GM12864 (cell line): Measurements from ENCODE around the gene EOGT.

Experiments
- DNase-seq: peaks from one replicate; pipeline ENCODE4 v3.0.0-alpha.2; 2011; ENCODE audit warnings: low read depth
- H3K4me3 ChIP-seq: 2 replicates; pipeline ENCODE4 v1.5.1; 2011; ENCODE audit warnings: mild to moderate bottlenecking, low read depth, low read length, control low read depth
- TF ChIP-seq, protein P1 (sequence below): IDR thresholded peaks from 2 replicates; pipeline ENCODE4 v1.5.1; 2011; ENCODE audit warnings: low read depth, mild to moderate bottlenecking, moderate library complexity, low read length, control low read depth, inconsistent platforms; ENCODE audit errors: missing control alignments

Gene EOGT

DNA sequence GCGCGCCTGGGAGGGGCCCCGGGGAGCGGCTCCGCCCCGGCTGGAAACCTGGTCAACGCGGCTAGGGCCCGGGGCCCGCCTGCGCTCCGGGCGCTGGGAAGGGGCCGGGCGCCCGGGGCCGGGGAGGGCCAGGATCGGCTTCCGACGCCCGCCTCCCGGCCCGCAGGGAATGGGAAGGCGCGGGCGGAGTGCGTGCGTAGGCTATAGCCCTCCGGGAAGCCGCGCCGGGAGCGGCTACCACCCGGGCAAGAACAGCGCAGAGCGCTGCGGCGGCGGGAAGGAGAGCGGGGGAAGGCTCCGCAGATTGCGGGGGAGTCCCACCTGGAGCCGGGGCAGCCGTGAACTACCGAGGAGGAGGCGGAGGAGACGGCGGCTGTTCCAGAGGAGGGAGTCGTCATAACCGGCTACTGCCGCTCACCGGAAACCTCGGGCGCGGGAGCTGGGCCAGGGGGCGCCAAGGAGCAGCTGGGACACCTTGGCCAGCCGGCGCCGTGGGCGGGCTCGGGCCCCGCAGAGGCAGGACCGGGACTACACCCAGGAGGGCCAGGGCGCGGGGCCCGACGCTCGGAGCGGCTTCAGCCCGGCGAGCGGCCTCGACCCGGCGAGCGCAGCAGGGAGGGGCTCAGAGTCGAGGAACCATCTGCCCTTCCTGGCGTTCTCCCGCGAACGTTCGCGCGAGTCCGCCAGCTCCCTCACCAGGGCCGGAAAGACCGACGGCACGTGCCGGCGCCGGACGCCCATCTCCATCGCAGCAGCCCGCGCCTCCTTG lies at the start of gene EOGT:
Gene EOGT, minus strand, starts transcription at position 432 of the 769 bp plus-strand sequence. CDS start 3,838 bp downstream, outside the sequence.
- peak within 1 kb of the TSS; percentile 86 for H3K4me3 ChIP-seq
- TF ChIP-seq, protein P1, sequence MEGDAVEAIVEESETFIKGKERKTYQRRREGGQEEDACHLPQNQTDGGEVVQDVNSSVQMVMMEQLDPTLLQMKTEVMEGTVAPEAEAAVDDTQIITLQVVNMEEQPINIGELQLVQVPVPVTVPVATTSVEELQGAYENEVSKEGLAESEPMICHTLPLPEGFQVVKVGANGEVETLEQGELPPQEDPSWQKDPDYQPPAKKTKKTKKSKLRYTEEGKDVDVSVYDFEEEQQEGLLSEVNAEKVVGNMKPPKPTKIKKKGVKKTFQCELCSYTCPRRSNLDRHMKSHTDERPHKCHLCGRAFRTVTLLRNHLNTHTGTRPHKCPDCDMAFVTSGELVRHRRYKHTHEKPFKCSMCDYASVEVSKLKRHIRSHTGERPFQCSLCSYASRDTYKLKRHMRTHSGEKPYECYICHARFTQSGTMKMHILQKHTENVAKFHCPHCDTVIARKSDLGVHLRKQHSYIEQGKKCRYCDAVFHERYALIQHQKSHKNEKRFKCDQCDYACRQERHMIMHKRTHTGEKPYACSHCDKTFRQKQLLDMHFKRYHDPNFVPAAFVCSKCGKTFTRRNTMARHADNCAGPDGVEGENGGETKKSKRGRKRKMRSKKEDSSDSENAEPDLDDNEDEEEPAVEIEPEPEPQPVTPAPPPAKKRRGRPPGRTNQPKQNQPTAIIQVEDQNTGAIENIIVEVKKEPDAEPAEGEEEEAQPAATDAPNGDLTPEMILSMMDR: peak; percentile 66
- DNase-seq: peak; percentile 40

DNA sequence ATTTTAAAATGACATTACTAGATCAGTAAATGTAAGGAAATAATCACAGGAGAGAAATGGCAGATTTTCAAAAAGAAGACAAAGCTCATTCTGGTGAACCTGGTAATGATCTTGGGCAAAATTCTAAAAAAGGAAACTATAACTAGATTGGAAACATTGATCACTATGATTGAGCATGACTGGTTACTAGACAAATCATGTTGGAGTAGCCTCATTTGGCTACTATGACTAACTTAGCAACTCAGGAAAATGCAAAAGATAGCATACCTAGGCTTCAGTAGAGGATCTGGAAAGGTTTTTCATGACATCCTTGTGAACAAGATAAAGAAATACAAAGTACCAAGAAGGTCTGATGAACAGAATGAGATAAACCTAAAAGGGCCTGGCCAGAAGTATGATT lies 46.2 kb upstream of the EOGT start:
- H3K4me3 ChIP-seq: no peak overlapping the region
- TF ChIP-seq, protein P1: no peak
- DNase-seq: no peak

DNA sequence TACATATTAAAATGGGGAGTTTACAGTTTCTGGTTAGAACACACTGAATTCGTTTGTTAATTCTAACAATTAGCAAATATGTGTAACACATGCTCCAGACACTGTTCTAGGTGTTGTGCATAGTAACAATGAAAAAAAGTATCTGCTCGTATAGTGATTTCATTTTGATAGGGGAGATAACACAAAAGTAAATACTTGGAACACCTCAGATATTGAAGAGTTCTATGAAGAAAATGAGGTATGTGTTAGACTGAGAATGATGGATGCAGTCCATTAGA lies 45.4 kb upstream of the EOGT start:
- TF ChIP-seq, protein P1: no peak
- no peak overlapping the region for H3K4me3 ChIP-seq
- DNase-seq: no peak

DNA sequence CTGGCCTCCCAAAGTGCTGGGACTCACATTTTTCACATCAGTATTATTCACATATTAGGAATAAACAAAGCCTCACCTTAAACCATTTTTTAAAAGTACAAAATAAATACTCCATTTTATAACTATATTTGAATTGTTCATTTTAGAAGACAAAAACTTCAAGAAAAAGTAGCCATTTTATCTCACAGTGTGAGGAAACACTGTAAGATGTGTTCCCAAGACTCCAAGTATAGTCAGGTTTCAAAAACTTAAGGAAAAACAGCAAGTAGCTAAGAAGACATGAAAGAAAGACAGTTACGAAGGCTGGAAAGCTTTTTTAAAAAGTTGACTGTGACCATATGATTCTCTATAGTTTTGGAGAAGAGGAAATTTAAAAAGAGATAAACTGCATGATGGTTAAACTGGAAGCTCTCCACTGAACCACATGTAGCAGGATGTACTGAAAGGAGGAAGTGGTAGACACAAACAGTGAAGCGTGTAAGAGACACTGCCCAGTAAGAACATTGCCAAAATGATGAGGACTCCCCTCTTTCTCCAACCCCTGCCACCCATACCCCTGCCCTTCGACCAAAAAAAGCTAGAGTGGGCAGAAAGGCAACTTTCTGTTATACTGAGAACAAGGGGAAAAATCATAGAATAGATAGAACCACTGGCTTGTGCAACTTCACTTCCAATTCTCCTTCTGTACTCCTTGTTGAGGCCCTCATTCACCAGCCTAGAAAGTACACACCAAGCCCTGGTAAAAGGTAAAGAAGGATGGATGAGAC lies 44.9 kb upstream of the EOGT start:
- DNase-seq: no peak
- TF ChIP-seq, protein P1: no peak

DNA sequence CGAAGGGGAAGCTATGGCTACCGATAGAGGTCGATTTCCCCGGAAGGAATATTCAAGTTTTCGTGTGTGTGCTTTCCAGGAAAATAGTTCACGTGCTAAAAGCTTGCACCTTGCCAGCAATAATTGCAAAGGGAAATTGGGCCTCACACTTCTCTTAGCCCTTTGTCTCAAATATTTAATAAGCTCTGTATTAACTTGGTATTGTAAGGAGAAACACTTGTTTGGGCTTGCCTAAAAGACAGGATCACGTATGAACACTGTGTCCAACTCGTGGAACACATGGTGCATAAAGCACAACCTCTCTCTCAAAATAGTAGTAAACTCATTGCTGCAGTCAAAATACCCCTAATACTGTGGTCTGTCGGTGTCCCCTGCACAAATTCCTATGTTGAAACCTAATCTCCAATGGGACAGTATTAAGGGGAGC lies 39.0 kb upstream of the EOGT start:
- DNase-seq: no peak
- H3K4me3 ChIP-seq: peak overlapping the region; percentile 47
- TF ChIP-seq, protein P1: no peak

More for the DNA sequence above, 44.9 kb upstream of the EOGT start:
- H3K4me3 ChIP-seq: no peak overlapping the region

DNA sequence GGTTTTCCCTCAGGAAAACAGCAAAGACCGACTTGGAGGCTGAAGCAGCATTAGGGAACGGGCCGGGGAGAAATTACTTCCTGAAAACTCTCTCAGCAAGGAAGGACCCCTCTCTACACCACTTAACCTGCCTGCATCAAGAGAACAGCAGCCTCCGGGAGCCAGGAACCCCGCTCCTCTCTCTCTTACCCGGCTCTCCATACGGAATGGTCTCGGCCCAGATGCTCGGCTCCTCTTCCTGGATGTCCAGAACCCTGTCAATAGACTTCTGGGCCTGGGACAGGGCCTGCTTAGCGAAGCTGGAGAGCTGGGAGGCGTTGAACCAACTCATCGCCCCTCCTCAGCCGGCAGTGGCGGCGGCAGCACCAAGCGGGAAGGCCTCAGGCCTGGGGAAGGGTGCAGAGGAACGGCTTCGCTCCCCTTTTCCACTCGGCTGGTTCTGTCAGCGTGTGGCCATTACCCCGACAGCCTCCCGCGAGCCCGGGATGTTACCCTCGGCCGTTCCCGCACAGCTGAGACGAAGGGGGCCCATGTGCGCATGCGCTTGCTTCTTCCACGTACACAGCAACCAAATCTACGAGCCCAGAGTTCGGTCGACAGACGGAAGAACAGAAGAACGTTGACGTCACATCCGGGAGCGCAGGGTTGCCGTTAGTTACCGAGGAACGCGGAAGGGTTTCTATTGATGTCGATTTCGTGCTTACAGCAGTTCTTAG lies 38.4 kb upstream of the EOGT start, which contains the start of gene TMF1:
Gene TMF1, minus strand, starts transcription at position 578 of the 716 bp plus-strand sequence. Its CDS starts 247 bp downstream, at position 331.
- H3K4me3 ChIP-seq: peak within 1 kb of the TSS; percentile 94
- TF ChIP-seq, protein P1: no peak
- peak; percentile 99 for DNase-seq
